ENCODE measurements around the gene DHRS2.

DNA sequence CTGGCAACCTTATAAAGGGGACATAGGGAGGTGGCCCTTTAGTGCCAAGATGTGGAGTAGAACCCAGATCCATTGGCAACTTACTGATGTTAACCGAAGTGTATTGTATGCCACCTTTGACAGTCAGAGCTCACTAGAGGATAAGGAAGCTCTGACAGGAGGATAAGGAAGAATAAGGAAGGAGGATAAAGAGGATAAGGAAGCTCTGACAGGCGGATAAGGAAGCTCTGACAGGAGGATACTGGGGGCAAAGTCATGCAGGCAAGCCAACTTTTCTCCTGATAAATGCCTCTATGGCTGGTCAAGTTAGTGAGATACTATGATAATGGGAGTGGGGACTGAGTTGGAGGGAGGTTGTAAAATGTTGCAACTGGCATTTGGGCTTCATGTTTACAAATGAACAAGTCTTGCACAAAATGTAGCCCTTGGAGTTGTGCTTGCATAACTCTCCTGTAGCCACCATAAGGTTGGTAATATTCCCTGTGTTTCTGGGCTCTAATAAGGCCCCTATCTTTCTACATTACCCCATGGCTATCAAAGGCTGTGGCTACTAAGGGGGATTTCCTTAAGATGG, 17.7 kb upstream of the DHRS2 start:
- TF ChIP-seq, protein P1, sequence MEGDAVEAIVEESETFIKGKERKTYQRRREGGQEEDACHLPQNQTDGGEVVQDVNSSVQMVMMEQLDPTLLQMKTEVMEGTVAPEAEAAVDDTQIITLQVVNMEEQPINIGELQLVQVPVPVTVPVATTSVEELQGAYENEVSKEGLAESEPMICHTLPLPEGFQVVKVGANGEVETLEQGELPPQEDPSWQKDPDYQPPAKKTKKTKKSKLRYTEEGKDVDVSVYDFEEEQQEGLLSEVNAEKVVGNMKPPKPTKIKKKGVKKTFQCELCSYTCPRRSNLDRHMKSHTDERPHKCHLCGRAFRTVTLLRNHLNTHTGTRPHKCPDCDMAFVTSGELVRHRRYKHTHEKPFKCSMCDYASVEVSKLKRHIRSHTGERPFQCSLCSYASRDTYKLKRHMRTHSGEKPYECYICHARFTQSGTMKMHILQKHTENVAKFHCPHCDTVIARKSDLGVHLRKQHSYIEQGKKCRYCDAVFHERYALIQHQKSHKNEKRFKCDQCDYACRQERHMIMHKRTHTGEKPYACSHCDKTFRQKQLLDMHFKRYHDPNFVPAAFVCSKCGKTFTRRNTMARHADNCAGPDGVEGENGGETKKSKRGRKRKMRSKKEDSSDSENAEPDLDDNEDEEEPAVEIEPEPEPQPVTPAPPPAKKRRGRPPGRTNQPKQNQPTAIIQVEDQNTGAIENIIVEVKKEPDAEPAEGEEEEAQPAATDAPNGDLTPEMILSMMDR (IDR thresholded peaks at IDR 0.05; ENCODE audit: borderline replicate concordance, extremely low read depth, low read length, poor library complexity, severe bottlenecking), result no peak
- TF ChIP-seq EZH2 (IDR thresholded peaks at IDR 0.05; ENCODE audit: borderline replicate concordance, low read depth, low read length, severe bottlenecking), result no peak

Data from DND-41 (cell line).